A673 (cell line): ENCODE data around the gene BBS12.

Experiments
- CTCF ChIP-seq: fragments of 300-800, 200-600 bp; sonication (generic); conservative IDR thresholded peaks from 2 replicates; pipeline ENCODE4 v1.5.1; 2017; ENCODE audit warnings: low read depth, mild to moderate bottlenecking, antibody characterized with exemption, low read length, moderate library complexity, mixed read lengths
- EZH2 ChIP-seq: fragments of 200-600 bp; sonication (generic); IDR thresholded peaks from 2 replicates; pipeline ENCODE4 v1.6.1; 2017; ENCODE audit warnings: borderline replicate concordance, low read depth, mild to moderate bottlenecking, mixed read lengths, antibody characterized with exemption, low read length; ENCODE audit not compliant: poor library complexity, severe bottlenecking

GRCh38 chr4:122722256-122722655, 10.2 kb upstream of the BBS12 start:
- TF ChIP-seq EZH2: no peak
- no peak for TF ChIP-seq CTCF
